Activated CD8-positive, alpha-beta memory T cell treated with anti-CD3 and anti-CD28 coated beads for 4 hours (primary cell): Measurements from ENCODE around the gene KLRK1.
"Not testable (repeated sequence)": the region's sequence is repeated elsewhere in the genome, so short reads cannot be mapped to it uniquely, and the experiment has no call there.

ENCODE experiments used
- DNase-seq, 2 donors: peaks; one replicate each; pipeline ENCODE4 v3.0.0-alpha.2; 2020; ENCODE audit warnings: low read depth in 2 of 2

Gene KLRK1

DNA sequence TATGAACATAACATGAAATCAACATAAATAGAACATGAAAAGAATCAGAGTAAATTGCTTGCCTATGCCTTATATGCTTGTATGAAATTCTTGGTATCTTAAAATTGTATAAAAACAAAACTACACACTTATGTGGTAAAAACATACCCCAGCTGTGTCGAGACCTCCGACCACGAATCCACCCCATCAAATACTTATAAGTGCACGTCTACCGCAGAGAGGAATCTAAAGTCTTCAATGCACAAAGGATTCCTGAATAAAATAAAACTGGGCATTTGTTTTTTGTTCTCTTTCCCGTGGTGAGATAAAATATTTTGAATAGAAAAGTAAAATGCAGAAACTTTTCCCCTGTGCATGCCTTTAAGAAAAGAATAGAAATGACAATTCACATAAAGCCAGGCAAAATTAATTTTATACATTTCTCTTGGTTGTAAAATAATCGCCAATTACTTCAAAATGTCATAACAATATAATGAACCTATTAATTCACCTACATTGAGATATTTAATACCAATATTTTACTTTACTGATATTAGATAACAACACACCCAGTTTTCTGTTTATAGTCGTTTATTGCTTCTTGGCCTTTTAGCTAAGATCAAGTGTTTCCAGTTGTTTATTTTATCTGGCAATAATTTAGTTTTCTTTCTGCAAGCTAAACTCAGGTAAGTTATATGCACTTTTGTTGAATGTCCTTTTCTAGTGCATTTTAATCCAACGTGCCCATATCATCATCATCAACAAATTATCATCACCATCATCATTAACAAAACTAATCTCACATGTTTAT lies 1.0 kb downstream of the KLRK1 start:
- no peak for DNase-seq

DNA sequence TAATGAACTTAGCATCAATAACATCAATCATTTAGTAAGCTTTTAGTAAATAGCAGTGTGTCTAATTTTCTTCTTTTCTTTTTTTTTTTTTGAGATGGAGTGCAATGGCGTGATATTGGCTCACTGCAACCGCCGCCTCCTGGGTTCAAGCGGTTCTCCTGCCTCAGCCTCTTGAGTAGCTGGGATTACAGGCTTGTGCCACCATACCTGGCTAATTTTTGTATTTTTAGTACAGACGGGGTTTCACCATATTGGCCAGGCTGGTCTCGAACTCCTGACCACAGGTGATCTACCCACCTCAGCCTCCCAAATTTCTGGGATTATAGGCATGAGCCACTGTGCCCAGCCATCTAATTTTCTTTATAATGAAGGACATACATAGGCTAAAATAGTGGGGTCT lies 2.3 kb downstream of the KLRK1 start:
- DNase-seq: not testable (repeated sequence)

DNA sequence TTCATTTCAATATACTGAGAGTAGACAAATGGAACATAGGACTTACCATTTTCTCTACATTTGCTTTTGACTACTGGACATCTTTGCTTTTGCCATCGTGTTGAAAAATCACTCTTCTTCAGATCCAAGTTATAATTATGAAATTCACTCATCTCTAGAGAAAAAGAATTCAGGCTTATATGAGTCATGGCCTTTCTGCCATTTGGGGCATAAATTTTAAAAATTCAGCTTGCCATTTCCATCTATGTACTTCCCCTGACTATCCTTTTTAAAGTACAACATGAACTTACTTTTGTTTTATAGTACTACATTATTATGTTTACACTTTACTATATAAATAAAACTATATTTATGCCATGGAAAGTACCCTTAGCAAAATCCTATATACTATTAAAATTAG lies 3.0 kb downstream of the KLRK1 start:
- DNase-seq: no peak

DNA sequence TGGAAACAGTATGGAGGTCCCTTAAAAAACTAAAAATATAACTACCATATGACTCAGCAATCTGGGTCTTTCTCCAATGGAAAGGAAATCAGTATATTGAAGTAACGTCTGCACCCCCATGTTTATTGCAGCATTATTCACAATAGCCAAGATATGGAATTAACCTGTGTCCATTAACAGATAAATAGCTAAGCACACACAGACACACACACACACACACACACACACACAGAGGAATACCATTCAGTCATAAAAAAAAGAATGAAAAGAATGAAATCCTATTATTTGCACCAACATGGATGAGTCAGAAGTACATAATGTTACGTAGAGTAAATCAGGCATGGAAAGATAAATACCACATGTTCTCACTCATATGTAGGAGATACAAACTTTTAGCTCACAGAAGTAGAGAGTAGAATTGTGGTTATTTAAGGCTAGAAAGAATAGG lies 4.7 kb downstream of the KLRK1 start:
- no peak for DNase-seq

DNA sequence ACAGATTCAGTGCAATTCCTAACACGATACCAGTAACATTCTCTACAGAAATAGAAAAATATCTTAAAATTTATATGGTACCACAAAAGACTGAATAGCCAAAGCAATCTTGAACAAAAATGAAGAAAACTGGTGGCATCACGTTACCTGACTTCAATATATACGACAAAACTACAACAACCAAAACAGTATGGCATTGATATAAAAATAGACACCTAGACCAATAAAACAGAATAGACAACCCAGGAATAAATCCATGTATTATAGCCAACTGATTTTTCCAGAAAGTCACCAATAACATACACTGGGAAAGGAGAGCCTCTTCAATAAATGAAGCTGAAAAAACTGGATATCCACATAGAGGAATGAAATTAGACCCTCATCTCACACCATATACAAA lies 5.7 kb downstream of the KLRK1 start:
- DNase-seq: no peak

DNA sequence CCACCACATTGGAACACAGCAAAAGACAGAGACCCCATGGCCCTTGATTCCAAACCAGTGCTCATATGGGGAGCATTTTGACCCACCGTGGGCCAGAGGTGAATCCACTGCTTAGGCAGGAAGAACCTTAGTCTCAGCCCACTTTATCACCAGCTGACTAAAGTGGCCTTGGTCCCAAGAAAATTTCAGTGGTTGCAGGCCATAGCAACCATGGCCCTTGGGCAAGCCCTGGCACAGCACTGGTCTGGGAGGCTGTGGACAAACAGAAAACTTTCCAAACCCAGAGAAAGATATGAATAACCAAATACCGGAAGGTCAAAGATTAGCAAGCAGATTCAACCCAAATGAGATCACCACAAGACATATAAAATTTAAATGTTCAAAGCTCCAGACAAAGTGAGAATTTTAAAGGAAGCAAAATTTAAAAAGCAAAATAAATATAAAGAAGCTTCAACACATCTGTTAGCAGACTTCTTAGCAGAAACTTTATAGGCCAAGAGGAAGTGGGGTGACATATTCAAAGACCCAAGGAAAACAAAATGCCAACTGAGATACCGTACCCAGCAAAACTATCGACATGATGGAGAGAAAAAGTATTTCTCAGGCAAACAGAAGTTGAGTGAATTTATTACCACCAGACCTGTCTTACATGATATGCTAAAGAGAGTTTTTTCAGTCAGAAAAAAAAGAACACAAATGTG lies 7.8 kb downstream of the KLRK1 start:
- DNase-seq: no peak

DNA sequence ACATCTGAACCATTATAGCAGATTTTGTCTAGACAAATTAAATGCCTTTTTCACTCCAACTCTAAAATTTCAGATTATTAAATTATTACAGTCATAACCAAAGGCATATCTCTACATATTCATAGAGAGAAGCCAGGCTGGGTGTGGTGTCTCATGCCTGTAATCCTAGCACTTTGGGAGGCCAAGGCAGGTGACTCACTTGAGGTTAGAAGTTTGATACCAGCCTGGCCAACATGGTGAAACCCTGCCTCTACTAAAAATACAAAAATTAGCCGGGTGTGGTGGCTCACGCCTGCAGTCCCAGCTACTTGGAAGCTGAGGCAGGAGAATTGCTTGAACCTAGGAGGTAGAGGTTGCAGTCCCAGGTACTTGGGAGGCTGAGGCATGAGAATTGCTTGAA lies 11.1 kb downstream of the KLRK1 start:
- DNase-seq: not testable (repeated sequence)

DNA sequence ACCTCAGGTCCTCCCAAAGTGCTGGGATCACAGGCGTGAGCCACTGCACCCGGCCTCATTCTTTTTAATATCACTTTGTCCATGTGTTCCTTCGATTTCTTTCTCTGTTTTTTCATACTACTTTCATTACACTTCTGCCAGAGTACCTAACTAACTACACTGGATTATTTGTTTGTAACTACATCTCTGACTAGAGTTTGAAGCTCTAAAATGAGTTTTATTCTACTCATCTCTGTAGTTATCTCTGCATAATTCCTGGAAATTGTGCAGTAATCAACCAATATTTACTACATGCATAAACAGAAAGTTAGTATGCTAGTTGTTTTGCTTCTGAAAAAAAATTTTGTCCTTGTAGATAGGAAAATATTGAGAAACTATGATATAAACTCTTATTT lies 15.2 kb downstream of the KLRK1 start:
- no peak for DNase-seq

DNA sequence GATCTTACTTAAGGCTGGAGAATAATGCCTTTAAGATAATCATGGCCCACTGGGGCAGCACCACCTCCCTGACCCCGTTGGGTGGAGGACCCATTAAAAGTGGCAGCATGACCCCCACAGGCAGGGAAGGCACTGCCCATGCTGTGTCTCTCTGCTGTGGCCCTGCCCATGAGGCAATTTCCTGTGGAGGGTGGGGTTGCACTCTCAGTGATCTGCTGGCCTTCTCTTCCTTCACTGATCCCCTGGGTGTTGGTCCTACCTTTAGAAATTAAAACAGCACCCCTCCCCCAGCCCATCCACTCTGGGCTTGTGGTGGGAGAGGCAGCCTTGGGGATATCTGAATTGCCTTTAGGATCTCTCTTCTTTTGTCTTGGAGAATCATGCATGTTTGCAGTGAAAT lies 17.3 kb downstream of the KLRK1 start:
- no peak for DNase-seq

DNA sequence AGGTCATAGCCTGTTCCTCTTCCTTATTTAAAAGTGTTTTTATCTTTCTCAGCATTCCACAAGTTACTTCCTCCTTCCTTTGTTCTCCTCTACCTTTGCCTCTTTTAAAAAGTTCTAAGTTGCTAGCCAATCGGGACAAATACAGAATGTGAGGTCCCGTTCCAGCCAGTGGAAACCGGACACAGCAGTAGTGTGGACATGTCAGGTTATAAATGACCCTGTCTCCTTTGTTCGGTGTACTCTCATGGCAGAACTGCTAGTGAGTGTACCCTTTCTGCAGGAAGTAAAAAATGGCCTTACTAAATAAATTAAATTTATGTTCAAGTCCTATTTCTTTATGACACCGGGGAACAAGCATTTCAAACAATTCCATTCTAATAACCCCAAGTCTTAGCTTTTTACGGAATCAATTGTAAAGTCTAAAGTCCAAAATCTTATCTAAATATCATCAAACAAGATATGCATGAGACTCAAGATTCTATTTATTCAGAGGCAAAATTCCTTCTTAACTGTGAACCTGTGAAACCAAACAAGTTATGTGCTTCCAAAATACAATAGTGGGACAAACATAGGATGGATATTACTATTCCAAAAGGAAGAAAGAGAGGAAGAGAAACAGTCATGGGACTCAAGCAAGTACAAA lies 17.8 kb downstream of the KLRK1 start:
- not testable (repeated sequence) for DNase-seq

DNA sequence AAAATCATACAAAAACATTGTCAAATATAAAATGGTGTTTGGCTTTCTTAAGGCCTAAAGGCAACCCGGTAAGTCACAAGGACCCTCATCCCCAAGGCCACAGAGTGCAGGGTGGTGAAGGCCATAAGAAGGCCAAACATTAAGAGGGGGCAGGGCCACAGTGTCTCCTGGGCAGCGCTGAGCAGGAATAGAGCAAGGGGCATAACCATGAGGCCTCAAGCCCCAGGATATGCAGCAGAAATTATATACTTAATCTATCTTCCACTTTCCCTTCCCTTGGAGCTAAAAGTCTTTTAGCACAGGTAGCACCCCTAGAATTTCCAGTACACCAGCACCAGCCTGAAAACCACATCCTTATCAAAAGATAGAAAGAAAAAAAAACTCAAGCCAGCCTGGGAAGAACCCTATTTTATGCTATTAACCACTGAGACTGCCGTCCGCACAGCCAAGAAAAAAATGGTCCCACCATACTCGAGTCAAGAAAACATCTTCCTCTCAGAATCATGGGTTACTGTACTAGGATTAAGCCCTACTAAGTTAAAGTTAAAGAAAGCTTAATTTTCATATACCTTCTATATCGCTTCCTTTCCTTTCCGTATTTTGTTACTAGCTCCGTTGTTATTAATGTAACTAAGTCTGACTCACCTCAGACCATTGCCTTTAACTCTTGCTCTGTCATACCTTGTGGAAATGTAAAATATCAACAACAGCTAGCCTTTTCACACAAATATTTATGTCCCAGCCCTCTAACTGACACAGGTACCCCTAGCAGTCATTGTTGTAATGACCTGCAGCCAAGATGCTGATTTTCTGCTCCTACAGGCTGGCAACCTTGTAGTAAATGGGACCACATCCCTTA lies 20.1 kb downstream of the KLRK1 start:
- no peak for DNase-seq

DNA sequence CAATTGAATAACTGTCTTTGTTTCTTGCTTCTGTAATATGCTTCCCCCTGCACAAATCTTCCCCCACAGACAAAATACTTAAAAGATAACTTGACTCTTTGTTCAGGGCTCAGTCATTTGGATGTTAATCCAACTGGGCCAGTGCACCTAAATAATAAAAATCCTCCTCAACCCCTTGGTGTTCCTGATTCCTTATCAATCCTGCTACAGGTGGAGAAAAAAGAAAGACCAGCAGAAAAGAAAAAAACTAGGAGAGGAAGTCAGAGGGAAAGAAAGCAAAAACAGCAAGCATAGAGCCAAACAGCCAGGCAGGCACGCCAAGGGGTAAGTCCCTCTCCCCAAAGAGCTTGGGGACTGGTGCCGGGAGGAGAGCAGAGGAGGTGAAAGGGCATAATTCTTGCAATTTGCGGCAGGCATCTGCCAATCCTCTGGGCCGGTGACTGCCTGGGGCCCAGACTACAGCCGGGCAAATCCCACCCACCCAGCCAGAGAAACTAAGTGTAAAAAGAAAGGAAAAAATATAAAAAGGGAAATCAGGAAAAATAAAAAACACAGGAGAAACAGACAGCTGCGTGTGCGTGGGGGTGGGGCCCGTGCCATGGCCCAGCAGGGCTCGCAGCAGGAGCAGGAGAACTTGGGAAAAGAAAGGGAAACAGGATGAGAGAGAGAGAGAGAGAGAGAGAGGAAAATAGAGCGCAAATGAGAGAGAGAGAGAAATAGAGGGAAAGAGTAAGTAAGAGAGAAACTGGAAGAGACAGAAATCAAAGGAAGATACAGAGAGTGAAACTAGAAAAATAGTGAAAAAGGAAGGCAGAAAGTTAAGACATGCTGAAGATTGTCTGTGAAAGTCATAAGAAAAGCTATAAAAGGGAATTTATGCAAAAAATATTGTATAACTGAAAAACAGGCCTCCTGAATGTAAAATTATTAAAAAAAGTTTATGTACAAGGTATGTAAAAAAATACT lies 21.4 kb downstream of the KLRK1 start:
- no peak for DNase-seq

DNA sequence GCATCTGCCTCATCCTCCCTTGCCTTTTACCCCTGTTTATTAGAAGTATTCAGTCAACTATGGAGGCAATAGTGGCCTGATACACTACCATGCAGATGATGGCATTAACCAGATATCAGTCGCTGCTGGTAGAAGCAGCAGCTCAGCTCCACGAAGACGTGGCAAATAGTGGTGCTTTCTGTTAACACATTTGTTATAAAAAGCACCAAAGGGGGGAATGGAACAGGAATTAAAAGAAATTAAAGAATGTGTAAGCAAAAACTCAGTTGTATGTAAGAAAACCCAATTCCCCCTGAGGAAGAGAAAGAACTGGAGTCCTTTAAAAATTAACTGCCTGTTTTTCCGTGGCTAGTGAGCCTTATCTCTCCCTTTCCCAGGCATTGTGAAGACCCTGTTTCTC lies 22.1 kb downstream of the KLRK1 start:
- not testable (repeated sequence) for DNase-seq

DNA sequence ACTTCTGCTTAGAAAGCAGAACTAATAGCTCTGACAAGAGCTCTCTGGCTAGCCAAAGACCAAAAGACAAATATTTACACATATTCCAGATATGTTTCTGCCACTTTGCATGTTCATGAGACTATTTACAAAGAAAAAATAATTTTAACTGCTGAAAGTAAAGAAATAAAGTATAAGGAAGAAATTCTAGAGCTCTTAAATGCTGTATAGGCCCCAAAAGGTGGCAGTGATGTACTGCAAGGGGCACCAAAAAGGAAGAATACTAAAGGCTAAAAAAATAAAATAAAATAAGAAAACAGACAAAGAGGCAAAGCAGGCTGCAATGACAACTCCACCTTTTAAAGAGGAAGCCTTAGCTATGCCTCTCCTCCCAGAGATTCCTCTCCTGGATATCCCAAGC lies 23.0 kb downstream of the KLRK1 start:
- DNase-seq: no peak

DNA sequence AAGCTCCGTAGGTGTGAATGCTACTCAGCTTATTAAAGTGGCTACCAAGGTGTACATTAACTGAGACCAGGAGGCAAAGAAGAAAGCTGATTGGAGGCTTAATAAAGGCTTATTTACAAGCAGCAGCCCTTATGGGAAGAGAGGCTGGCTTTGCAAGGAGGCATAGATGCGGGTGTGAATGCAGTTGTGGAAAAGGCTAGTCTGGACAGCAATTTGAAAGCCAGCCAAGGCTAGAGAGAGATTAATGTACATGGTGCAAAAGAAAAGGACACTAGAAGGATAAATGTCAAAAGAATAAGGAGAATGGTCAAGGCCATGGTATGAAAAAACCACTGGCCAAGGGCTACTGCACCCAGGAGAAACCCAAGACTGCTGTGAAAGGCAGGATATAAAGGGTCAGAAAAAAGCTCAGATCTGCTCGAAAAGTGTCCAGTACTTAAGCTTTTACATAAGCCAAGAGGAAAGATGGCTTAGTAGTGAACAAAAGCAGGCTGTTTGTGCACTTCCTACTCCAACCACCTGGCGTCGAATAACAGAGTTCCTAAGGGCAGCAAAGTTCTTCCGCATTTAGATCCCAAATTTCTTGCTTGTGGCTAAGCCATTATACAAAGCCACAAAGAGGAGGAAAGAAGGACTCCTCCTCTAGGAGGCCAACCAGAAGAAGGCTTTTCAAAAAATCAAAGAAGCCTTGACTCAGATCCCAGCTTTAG lies 24.0 kb downstream of the KLRK1 start:
- DNase-seq: no peak

DNA sequence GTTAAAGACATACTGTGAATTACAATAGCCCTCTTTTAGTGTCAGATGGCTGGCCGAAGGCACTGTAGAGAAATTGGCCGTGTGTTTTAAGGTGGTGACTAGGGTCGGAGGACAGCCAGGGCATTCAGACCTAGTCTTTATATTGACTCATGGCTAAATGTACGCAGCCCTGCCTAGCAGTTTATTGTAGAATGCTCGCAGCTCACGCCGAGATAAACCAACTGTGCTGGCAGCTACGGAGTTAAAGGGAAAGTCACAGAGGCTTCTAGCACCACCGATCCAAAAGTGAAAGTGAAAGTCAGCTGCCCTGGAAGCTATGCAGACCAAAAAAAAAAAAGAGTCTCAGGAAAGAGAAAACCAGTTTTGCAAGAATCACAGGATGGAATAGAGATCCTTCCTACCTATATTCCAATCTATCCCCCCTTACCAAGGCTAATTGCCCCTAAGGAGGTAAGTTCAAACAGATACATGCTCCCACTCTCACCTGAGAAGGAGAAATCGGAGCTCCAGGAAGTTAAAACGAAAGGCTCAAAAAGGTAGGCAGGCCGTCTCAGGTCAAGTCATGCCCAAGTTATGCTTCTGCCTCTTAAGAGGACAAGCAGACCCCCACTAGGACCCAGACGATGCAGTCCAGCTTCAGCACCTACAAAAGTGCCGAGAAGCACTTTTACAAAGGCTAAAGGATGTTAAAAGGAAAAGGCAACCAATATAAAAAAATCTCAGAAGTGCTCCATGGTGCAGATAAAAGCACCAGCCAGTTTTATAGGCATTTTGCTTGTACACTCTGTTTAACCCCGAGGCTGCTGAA lies 24.8 kb downstream of the KLRK1 start:
- peak in 1 of 2 donors; percentile 54 for DNase-seq

DNA sequence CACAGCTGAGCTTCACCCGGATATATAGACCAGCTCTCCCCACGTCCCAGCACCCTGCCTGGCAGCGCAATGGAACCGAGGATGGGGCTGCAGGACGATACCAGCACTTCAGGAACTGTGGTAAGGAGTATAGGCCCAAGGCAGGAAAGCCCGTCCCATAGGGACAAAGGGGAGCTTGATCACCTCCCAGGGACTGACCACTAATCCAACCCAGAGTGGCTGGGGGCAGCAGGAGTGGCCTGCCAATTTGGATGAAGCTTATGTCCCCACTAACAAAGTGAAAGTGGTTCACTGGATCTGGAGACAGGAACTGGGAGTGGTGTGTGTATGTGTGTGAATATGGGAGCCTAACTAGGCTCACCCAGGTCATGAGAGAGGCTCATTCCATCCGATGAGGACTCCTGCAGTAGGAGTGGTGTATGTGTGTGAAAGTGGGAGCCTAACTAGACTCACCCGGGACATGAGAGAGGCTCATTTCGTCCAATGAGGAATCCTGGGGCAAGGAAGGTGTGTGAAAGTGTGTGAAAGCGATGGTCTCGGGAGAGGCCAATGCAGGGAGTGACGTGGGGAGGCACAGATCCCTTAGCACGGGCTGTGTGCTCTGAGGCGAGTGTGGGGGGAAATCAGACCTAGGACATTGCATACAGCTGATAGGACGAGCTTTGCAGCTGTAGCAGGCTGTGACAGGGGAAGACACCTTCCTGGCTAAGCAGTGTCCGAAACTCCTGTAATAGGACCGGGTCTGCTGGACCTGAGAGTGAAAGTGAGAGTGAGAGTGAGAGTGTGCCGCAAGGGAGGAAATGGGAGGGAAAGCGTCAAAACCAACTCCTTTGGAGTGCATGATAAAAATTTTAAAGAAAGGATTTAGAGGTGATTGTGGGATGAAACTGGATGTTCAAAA lies 25.7 kb downstream of the KLRK1 start:
- DNase-seq: no peak

DNA sequence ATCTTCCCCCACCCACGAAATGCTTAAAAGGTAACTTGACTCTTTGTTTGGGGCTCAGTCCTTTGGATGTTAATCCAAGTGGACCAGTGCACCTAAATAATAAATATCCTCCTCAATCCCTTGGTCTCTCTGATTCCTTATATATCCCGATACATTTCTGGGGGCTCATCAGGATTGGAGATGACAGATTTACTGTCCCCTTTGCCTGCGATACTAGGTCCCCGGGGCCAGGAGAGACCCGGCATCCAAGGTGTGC lies 26.3 kb downstream of the KLRK1 start:
- no peak for DNase-seq
